Neural progenitor cell (in vitro differentiated cells): ENCODE measurements around the gene EFHC2. TPM values are rescaled to one million over a fixed set of nuclear protein-coding genes. Genes with fewer than 3 reads are reported as not detected.

Experiments used
- DNase-seq: peaks from one replicate; pipeline ENCODE4 v3.0.0-alpha.2; 2016; ENCODE audit warnings: low spot score
- H2AFZ ChIP-seq: fragments of 200-600 bp; sonication (generic); replicated peaks from 2 replicates; pipeline ENCODE4 v1.6.1; 2016; ENCODE audit warnings: antibody characterized with exemption
- H3F3A ChIP-seq: fragments of 200-600 bp; sonication (generic); 2 replicates; pipeline ENCODE4 v1.6.1; 2016; ENCODE audit warnings: antibody characterized with exemption, low read depth
- H3K27ac ChIP-seq: fragments of 200-600 bp; sonication (generic); 2 replicates; pipeline ENCODE4 v1.5.1; 2016; ENCODE audit warnings: mild to moderate bottlenecking
- H3K27me3 ChIP-seq: fragments of 200-600 bp; sonication (generic); 2 replicates; pipeline ENCODE4 v1.6.1; 2016; ENCODE audit warnings: mild to moderate bottlenecking, moderate library complexity
- H3K36me3 ChIP-seq: fragments of 200-600 bp; sonication (generic); 2 replicates; pipeline ENCODE4 v1.5.1; 2016
- H3K4me1 ChIP-seq: fragments of 200-600 bp; sonication (generic); 2 replicates; pipeline ENCODE4 v1.6.1; 2016; ENCODE audit warnings: mixed run types
- H3K4me2 ChIP-seq: fragments of 200-600 bp; sonication (generic); 2 replicates; pipeline ENCODE4 v1.6.1; 2016
- H3K4me3 ChIP-seq: fragments of 200-600 bp; sonication (generic); 2 replicates; pipeline ENCODE4 v1.5.1; 2016
- H3K79me2 ChIP-seq: fragments of 200-600 bp; sonication (generic); 2 replicates; pipeline ENCODE4 v1.6.1; 2016; ENCODE audit warnings: low read depth
- H3K9ac ChIP-seq: fragments of 200-600 bp; sonication (generic); 2 replicates; pipeline ENCODE4 v1.6.1; 2016
- H3K9me3 ChIP-seq: fragments of 200-600 bp; sonication (generic); 2 replicates; pipeline ENCODE4 v1.5.1; 2016; ENCODE audit warnings: low read depth
- H4K20me1 ChIP-seq: fragments of 200-600 bp; sonication (generic); 2 replicates; pipeline ENCODE4 v1.6.1; 2016; ENCODE audit warnings: low read depth
- H3K27ac Mint-ChIP-seq: 3 replicates; pipeline ENCODE4 v1.8.0; 2021; ENCODE audit warnings: mixed read lengths
- H3K27me3 Mint-ChIP-seq: 2 replicates; pipeline ENCODE4 v1.8.0; 2022; ENCODE audit warnings: low read depth, mild to moderate bottlenecking, inconsistent platforms, moderate library complexity, mixed read lengths; ENCODE audit not compliant: insufficient read depth
- H3K36me3 Mint-ChIP-seq: 3 replicates; pipeline ENCODE4 v1.8.0; 2021; ENCODE audit warnings: mixed read lengths
- H3K4me1 Mint-ChIP-seq: 3 replicates; pipeline ENCODE4 v1.8.0; 2021; ENCODE audit warnings: mixed read lengths
- H3K4me3 Mint-ChIP-seq: 3 replicates; pipeline ENCODE4 v1.8.0; 2021; ENCODE audit warnings: mild to moderate bottlenecking, moderate library complexity, mixed read lengths
- H3K9me3 Mint-ChIP-seq: 3 replicates; pipeline ENCODE4 v1.8.0; 2020; ENCODE audit warnings: mixed read lengths
- CTCF ChIP-seq: fragments of 200-600 bp; sonication (generic); IDR thresholded peaks from 2 replicates; pipeline ENCODE4 v1.5.1; 2017; ENCODE audit warnings: antibody characterized with exemption, mild to moderate bottlenecking
- EZH2 ChIP-seq: fragments of 200-600 bp; sonication (generic); IDR thresholded peaks from 2 replicates; pipeline ENCODE4 v1.6.1; 2017; ENCODE audit warnings: antibody characterized with exemption, mild to moderate bottlenecking, moderate library complexity
- EZH2phosphoT487 ChIP-seq: fragments of 200-600 bp; sonication (generic); IDR thresholded peaks from 2 replicates; pipeline ENCODE4 v1.6.1; 2017; ENCODE audit warnings: antibody characterized with exemption
- total RNA-seq: library from RNA; depleted of rRNA; stranded (reverse); fragments of >200 nt; gene quantifications from 2 replicates; pipeline ENCODE4 v1.2.3, GENCODE V29; 2015; ENCODE audit warnings: low replicate concordance

The EFHC2 gene
- total RNA-seq, 1 donor from 2014 or later, result 3.2 TPM

- TF ChIP-seq EZH2phosphoT487 (no peak), EZH2 (no peak), CTCF (no peak)
- Histone ChIP-seq H4K20me1 (no peaks in the 10 kb centered on the region), H3K4me2 (no peak overlapping the region), H3K9ac (no peak overlapping the region), H3F3A (no peaks in the 10 kb centered on the region), H3K4me3 (no peak overlapping the region), H3K36me3 (no peaks in the 10 kb centered on the region), H3K4me1 (no peaks in the 10 kb centered on the region), H3K9me3 (no peaks in the 10 kb centered on the region), H3K27ac (no peak overlapping the region), H3K79me2 (no peaks in the 10 kb centered on the region), H3K27me3 (no peaks in the 10 kb centered on the region), H2AFZ (no peak overlapping the region)
- H3K27ac Mint-ChIP-seq, result no peak overlapping the region
- no peak for DNase-seq
- H3K4me1 Mint-ChIP-seq, result peaks cover 6% of the 10 kb centered on the region
- peaks cover 2% of the 10 kb centered on the region for H3K9me3 Mint-ChIP-seq
- H3K36me3 Mint-ChIP-seq, result no peaks in the 10 kb centered on the region
- peaks cover 2% of the 10 kb centered on the region for H3K27me3 Mint-ChIP-seq
- no peak overlapping the region for H3K4me3 Mint-ChIP-seq
Measured at GRCh38 chrX:44228621-44229020, 114.9 kb downstream of the EFHC2 start.

- H3K9ac ChIP-seq, result no peak overlapping the region
- peaks cover 6% of the 10 kb centered on the region for H3K4me1 Mint-ChIP-seq
- no peak for DNase-seq
- H3K9me3 ChIP-seq, result no peaks in the 10 kb centered on the region
- no peaks in the 10 kb centered on the region for H3K4me1 ChIP-seq
- no peaks in the 10 kb centered on the region for H3F3A ChIP-seq
- peaks cover 2% of the 10 kb centered on the region for H3K9me3 Mint-ChIP-seq
- no peaks in the 10 kb centered on the region for H3K36me3 Mint-ChIP-seq
- no peak overlapping the region for H3K27ac ChIP-seq
- H2AFZ ChIP-seq, result peak overlapping the region; percentile 46
- no peaks in the 10 kb centered on the region for H3K27me3 ChIP-seq
- no peaks in the 10 kb centered on the region for H4K20me1 ChIP-seq
- H3K4me2 ChIP-seq, result no peak overlapping the region
- H3K27me3 Mint-ChIP-seq, result peaks cover 2% of the 10 kb centered on the region
- H3K27ac Mint-ChIP-seq, result no peak overlapping the region
- H3K79me2 ChIP-seq, result no peaks in the 10 kb centered on the region
- no peak overlapping the region for H3K4me3 ChIP-seq
- no peak for TF ChIP-seq CTCF
- no peak for TF ChIP-seq EZH2
- no peak for TF ChIP-seq EZH2phosphoT487
- no peaks in the 10 kb centered on the region for H3K36me3 ChIP-seq
- H3K4me3 Mint-ChIP-seq, result no peak overlapping the region
Measured at GRCh38 chrX:44227991-44228390, 115.5 kb downstream of the EFHC2 start.

GRCh38 chrX:44225667-44226066 lies 117.8 kb downstream of the EFHC2 start:
- Mint-ChIP-seq H3K27ac (no peak overlapping the region), H3K36me3 (no peaks in the 10 kb centered on the region), H3K9me3 (peaks cover 2% of the 10 kb centered on the region), H3K4me1 (peaks cover 6% of the 10 kb centered on the region), H3K27me3 (peaks cover 2% of the 10 kb centered on the region), H3K4me3 (no peak overlapping the region)
- TF ChIP-seq EZH2 (no peak), CTCF (no peak), EZH2phosphoT487 (no peak)
- DNase-seq, result no peak
- H3K9me3 ChIP-seq, result no peaks in the 10 kb centered on the region
- H3K4me2 ChIP-seq, result no peak overlapping the region
- no peak overlapping the region for H2AFZ ChIP-seq
- no peaks in the 10 kb centered on the region for H3F3A ChIP-seq
- H3K27me3 ChIP-seq, result no peaks in the 10 kb centered on the region
- no peaks in the 10 kb centered on the region for H3K4me1 ChIP-seq
- H3K4me3 ChIP-seq, result no peak overlapping the region
- no peak overlapping the region for H3K27ac ChIP-seq
- H4K20me1 ChIP-seq, result no peaks in the 10 kb centered on the region
- H3K79me2 ChIP-seq, result no peaks in the 10 kb centered on the region
- H3K9ac ChIP-seq, result no peak overlapping the region
- no peaks in the 10 kb centered on the region for H3K36me3 ChIP-seq
